GM23338 (cell line): ENCODE data around the gene KCTD18. TPM values are rescaled to one million over a fixed set of nuclear protein-coding genes. Genes with fewer than 3 reads are reported as not detected.

Experiments used
- ATAC-seq: fragments of 200-7000 bp; cut with Tn5 transposase; 3 replicates; pipeline ENCODE4 v1.9.1; 2020
- DNase-seq: peaks from one replicate; pipeline ENCODE4 v3.0.0-alpha.2; 2015; ENCODE audit warnings: low spot score
- H2AFZ ChIP-seq: fragments of 200-600 bp; sonication (generic); 2 replicates; pipeline ENCODE4 v1.8.0; 2016; ENCODE audit warnings: antibody characterized with exemption, mild to moderate bottlenecking, moderate library complexity
- H3F3A ChIP-seq: fragments of 200-600 bp; sonication (generic); replicated peaks from 2 replicates; pipeline ENCODE4 v1.8.0; 2017; ENCODE audit warnings: antibody characterized with exemption, mixed run types, low read depth
- H3K27ac ChIP-seq: fragments of 200-600 bp; sonication (generic); 2 replicates; pipeline ENCODE4 v1.6.1; 2016; ENCODE audit warnings: low read depth
- H3K27me3 ChIP-seq: fragments of 200-600 bp; sonication (generic); 2 replicates; pipeline ENCODE4 v1.8.0; 2016; ENCODE audit warnings: mild to moderate bottlenecking, mixed run types, moderate library complexity; ENCODE audit not compliant: insufficient read depth
- H3K36me3 ChIP-seq: fragments of 200-600 bp; sonication (generic); 2 replicates; pipeline ENCODE4 v1.8.0; 2016; ENCODE audit warnings: mild to moderate bottlenecking; ENCODE audit not compliant: insufficient read depth
- H3K4me1 ChIP-seq: fragments of 200-600 bp; sonication (generic); 2 replicates; pipeline ENCODE4 v1.8.0; 2016; ENCODE audit warnings: mild to moderate bottlenecking, moderate library complexity; ENCODE audit not compliant: insufficient read depth
- H3K4me2 ChIP-seq: fragments of 200-600 bp; sonication (generic); 2 replicates; pipeline ENCODE4 v1.7.1; 2017; ENCODE audit warnings: mixed run types
- H3K4me3 ChIP-seq: fragments of 200-600 bp; sonication (generic); 2 replicates; pipeline ENCODE4 v1.6.1; 2016; ENCODE audit warnings: mixed run types
- H3K79me2 ChIP-seq: fragments of 200-600 bp; sonication (generic); replicated peaks from 2 replicates; pipeline ENCODE4 v1.8.0; 2017; ENCODE audit warnings: mild to moderate bottlenecking; ENCODE audit not compliant: insufficient read depth
- H3K9me2 ChIP-seq: fragments of 200-600 bp; sonication (generic); 2 replicates; pipeline ENCODE4 v1.8.0; 2017; ENCODE audit not compliant: insufficient read depth
- H4K20me1 ChIP-seq: fragments of 200-600 bp; sonication (generic); replicated peaks from 2 replicates; pipeline ENCODE4 v1.8.0; 2017; ENCODE audit warnings: mild to moderate bottlenecking; ENCODE audit not compliant: insufficient read depth
- H3K27ac Mint-ChIP-seq: 2 replicates; pipeline ENCODE4 v1.8.0; 2020; ENCODE audit warnings: inconsistent platforms, mild to moderate bottlenecking, moderate library complexity, mixed read lengths
- H3K27me3 Mint-ChIP-seq: 3 replicates; pipeline ENCODE4 v1.8.0; 2022; ENCODE audit warnings: low read depth, mild to moderate bottlenecking, moderate library complexity, mixed read lengths, inconsistent platforms; ENCODE audit not compliant: insufficient read depth, poor library complexity
- H3K36me3 Mint-ChIP-seq: 3 replicates; pipeline ENCODE4 v1.8.0; 2021; ENCODE audit warnings: low read depth, mild to moderate bottlenecking, inconsistent platforms, moderate library complexity, mixed read lengths
- H3K4me1 Mint-ChIP-seq: 3 replicates; pipeline ENCODE4 v1.8.0; 2020; ENCODE audit warnings: mild to moderate bottlenecking, inconsistent platforms, mixed read lengths
- H3K4me3 Mint-ChIP-seq: 3 replicates; pipeline ENCODE4 v1.8.0; 2021; ENCODE audit warnings: moderate library complexity, mild to moderate bottlenecking, inconsistent platforms, mixed read lengths
- H3K9me3 Mint-ChIP-seq: 3 replicates; pipeline ENCODE4 v1.8.0; 2020; ENCODE audit warnings: moderate library complexity, mild to moderate bottlenecking, inconsistent platforms, mixed read lengths
- EZH2 ChIP-seq: fragments of 200-600 bp; sonication (generic); IDR thresholded peaks from one replicate; pipeline ENCODE4 v1.8.0; 2017; ENCODE audit warnings: antibody characterized with exemption, mild to moderate bottlenecking, low read depth; ENCODE audit not compliant: unreplicated experiment
- EZH2phosphoT487 ChIP-seq: fragments of 200-600 bp; sonication (generic); IDR thresholded peaks from one replicate; pipeline ENCODE4 v1.8.1; 2018; ENCODE audit warnings: antibody characterized with exemption; ENCODE audit not compliant: unreplicated experiment
- POLR2AphosphoS5 ChIP-seq: IDR thresholded peaks from 2 replicates; pipeline ENCODE4 v1.6.1; 2016; ENCODE audit warnings: antibody characterized with exemption, low read depth
- STAT1 ChIP-seq: IDR thresholded peaks from one replicate; pipeline ENCODE4 v1.6.1; 2016; ENCODE audit warnings: antibody characterized with exemption; ENCODE audit not compliant: unreplicated experiment
- ZNF114 ChIP-seq: fragments of 250-450 bp; sonication (Bioruptor Pico); IDR thresholded peaks from 2 replicates; pipeline ENCODE4 v1.5.0; 2020; ENCODE audit warnings: mild to moderate bottlenecking, moderate library complexity
- polyA plus RNA-seq: library from polyadenylated mRNA; unstranded; fragments of >200 nt; fragmentation: Nextera tagmentation; extraction: Ambion mirVana; gene quantifications from 2 replicates; pipeline ENCODE4 v1.2.1, GENCODE V29; 2016
- total RNA-seq: library from RNA; depleted of rRNA; stranded (reverse); fragments of >200 nt; shearing (Covaris generic); gene quantifications from 2 replicates; pipeline ENCODE4 v1.2.3, GENCODE V29; 2014
- TF ChIP-seq, protein P1 (sequence below): fragments of 250-450 bp; sonication (Bioruptor Pico); IDR thresholded peaks from 2 replicates; pipeline ENCODE4 v1.5.0; 2020; ENCODE audit warnings: mild to moderate bottlenecking, moderate library complexity

Gene KCTD18
- total and polyA plus RNA-seq, 2 experiments from 2014 or later: 3.3 to 4.7 TPM

GRCh38 chr2:200450288-200450687 lies 59.6 kb downstream of the KCTD18 start (continued):
- TF ChIP-seq, protein P1, sequence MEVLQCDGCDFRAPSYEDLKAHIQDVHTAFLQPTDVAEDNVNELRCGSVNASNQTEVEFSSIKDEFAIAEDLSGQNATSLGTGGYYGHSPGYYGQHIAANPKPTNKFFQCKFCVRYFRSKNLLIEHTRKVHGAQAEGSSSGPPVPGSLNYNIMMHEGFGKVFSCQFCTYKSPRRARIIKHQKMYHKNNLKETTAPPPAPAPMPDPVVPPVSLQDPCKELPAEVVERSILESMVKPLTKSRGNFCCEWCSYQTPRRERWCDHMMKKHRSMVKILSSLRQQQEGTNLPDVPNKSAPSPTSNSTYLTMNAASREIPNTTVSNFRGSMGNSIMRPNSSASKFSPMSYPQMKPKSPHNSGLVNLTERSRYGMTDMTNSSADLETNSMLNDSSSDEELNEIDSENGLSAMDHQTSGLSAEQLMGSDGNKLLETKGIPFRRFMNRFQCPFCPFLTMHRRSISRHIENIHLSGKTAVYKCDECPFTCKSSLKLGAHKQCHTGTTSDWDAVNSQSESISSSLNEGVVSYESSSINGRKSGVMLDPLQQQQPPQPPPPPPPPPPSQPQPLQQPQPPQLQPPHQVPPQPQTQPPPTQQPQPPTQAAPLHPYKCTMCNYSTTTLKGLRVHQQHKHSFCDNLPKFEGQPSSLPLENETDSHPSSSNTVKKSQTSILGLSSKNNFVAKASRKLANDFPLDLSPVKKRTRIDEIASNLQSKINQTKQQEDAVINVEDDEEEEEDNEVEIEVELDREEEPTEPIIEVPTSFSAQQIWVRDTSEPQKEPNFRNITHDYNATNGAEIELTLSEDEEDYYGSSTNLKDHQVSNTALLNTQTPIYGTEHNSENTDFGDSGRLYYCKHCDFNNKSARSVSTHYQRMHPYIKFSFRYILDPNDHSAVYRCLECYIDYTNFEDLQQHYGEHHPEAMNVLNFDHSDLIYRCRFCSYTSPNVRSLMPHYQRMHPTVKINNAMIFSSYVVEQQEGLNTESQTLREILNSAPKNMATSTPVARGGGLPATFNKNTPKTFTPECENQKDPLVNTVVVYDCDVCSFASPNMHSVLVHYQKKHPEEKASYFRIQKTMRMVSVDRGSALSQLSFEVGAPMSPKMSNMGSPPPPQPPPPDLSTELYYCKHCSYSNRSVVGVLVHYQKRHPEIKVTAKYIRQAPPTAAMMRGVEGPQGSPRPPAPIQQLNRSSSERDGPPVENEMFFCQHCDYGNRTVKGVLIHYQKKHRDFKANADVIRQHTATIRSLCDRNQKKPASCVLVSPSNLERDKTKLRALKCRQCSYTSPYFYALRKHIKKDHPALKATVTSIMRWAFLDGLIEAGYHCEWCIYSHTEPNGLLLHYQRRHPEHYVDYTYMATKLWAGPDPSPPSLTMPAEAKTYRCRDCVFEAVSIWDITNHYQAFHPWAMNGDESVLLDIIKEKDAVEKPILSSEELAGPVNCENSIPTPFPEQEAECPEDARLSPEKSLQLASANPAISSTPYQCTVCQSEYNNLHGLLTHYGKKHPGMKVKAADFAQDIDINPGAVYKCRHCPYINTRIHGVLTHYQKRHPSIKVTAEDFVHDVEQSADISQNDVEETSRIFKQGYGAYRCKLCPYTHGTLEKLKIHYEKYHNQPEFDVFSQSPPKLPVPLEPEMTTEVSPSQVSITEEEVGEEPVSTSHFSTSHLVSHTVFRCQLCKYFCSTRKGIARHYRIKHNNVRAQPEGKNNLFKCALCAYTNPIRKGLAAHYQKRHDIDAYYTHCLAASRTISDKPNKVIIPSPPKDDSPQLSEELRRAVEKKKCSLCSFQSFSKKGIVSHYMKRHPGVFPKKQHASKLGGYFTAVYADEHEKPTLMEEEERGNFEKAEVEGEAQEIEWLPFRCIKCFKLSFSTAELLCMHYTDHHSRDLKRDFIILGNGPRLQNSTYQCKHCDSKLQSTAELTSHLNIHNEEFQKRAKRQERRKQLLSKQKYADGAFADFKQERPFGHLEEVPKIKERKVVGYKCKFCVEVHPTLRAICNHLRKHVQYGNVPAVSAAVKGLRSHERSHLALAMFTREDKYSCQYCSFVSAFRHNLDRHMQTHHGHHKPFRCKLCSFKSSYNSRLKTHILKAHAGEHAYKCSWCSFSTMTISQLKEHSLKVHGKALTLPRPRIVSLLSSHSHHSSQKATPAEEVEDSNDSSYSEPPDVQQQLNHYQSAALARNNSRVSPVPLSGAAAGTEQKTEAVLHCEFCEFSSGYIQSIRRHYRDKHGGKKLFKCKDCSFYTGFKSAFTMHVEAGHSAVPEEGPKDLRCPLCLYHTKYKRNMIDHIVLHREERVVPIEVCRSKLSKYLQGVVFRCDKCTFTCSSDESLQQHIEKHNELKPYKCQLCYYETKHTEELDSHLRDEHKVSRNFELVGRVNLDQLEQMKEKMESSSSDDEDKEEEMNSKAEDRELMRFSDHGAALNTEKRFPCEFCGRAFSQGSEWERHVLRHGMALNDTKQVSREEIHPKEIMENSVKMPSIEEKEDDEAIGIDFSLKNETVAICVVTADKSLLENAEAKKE: no peak
- TF ChIP-seq ZNF114 (CRISPR knock-in tag) (no peak), STAT1 (no peak), POLR2AphosphoS5 (no peak; the same call in 1 of the 2 replicates), EZH2 (no peak)

GRCh38 chr2:200449149-200449548 lies 60.7 kb downstream of the KCTD18 start:
- Histone ChIP-seq H2AFZ (no peak overlapping the region), H3K9me2 (no peaks in the 10 kb centered on the region), H3F3A (no peaks in the 10 kb centered on the region; the same call in 1 of the 2 replicates), H3K27ac (no peak overlapping the region), H4K20me1 (peaks cover 6% of the 10 kb centered on the region; the same call in 1 of the 2 replicates), H3K4me2 (no peak overlapping the region), H3K36me3 (0 out of 2 replicates have a peak, but pooled peaks cover 13% of the 10 kb centered on the region), H3K27me3 (no peaks in the 10 kb centered on the region), H3K4me1 (peaks cover 7% of the 10 kb centered on the region), H3K4me3 (no peak overlapping the region), H3K79me2 (no peaks in the 10 kb centered on the region; the same call in 1 of the 2 replicates)
- Mint-ChIP-seq H3K4me3 (no peak overlapping the region), H3K36me3 (peaks cover 58% of the 10 kb centered on the region), H3K4me1 (peaks cover 15% of the 10 kb centered on the region), H3K9me3 (no peaks in the 10 kb centered on the region), H3K27ac (no peak overlapping the region), H3K27me3 (peaks cover 7% of the 10 kb centered on the region)
- ATAC-seq: no peak
- no peak for DNase-seq
- TF ChIP-seq ZNF114 (CRISPR knock-in tag): no peak
- no peak for TF ChIP-seq EZH2phosphoT487
- no peak for TF ChIP-seq POLR2AphosphoS5
- TF ChIP-seq, protein P1: no peak
- no peak for TF ChIP-seq STAT1
